Muscle of leg (tissue), 11 donors: ENCODE measurements around the gene GRID1. TPM values are rescaled to one million over a fixed set of nuclear protein-coding genes. Genes with fewer than 3 reads are reported as not detected.

Experiments used
- DNase-seq: peaks from one replicate; pipeline ENCODE4 v3.0.0; 2013
- H3K27ac ChIP-seq: one replicate; pipeline ENCODE4 v1.5.1; 2013; ENCODE audit warnings: mild to moderate bottlenecking, low read length, control low read depth
- H3K27me3 ChIP-seq: one replicate; pipeline ENCODE4 v1.6.1; 2013; ENCODE audit warnings: low read length; ENCODE audit not compliant: control insufficient read depth, insufficient read depth
- H3K36me3 ChIP-seq: one replicate; pipeline ENCODE4 v1.6.1; 2013; ENCODE audit warnings: low read length; ENCODE audit not compliant: control insufficient read depth, insufficient read depth
- H3K4me1 ChIP-seq: one replicate; pipeline ENCODE4 v1.6.1; 2013; ENCODE audit warnings: low read length; ENCODE audit not compliant: control insufficient read depth, insufficient read depth
- H3K4me3 ChIP-seq: one replicate; pipeline ENCODE4 v1.5.1; 2013; ENCODE audit warnings: low read length, control low read depth
- H3K9me3 ChIP-seq: replicated peaks from 2 replicates; pipeline ENCODE4 v1.6.1; 2013; ENCODE audit warnings: low read depth, low read length; ENCODE audit not compliant: control insufficient read depth
- WGBS: methylation state at CpG from one replicate; pipeline ENCODE4 v1.1.5; 2013; ENCODE audit warnings: missing lambda C conversion rate; ENCODE audit not compliant: insufficient coverage; 5-methylcytosine and 5-hydroxymethylcytosine counted together
- polyA plus RNA-seq, 8 donors: library from polyadenylated mRNA; unstranded; fragments of 120-200 nt; gene quantifications; one replicate each; pipeline versions ENCODE4 v1.2.1 to v1.2.3, GENCODE V29; 2013; ENCODE audit warnings: inconsistent platforms in 1 of 8, low replicate concordance in 1 of 8; ENCODE audit not compliant: insufficient read length in 8 of 8, insufficient read depth in 1 of 8
- total RNA-seq: library from RNA; stranded (reverse); fragments of 120-200 nt; gene quantifications from one replicate; pipeline ENCODE4 v1.2.4, GENCODE V29; 2013

GRID1 gene
- total and polyA plus RNA-seq, 9 donors = 2.4 to 6.1 (median 3.1) TPM

GRCh38 chr10:86192691-86193090, 173.9 kb downstream of the GRID1 start:
- H3K27me3 ChIP-seq = peaks cover 3% of the 10 kb centered on the region
- no peak overlapping the region for H3K4me3 ChIP-seq
- no peak for DNase-seq
- H3K27ac ChIP-seq = no peak overlapping the region
- no peaks in the 10 kb centered on the region for H3K4me1 ChIP-seq
- H3K9me3 ChIP-seq = no peaks in the 10 kb centered on the region
- WGBS = 100% methylated on average over 1 of the region's 3 CpGs
- no peaks in the 10 kb centered on the region for H3K36me3 ChIP-seq

- Histone ChIP-seq H3K9me3 (no peaks in the 10 kb centered on the region), H3K27ac (no peak overlapping the region), H3K36me3 (no peaks in the 10 kb centered on the region), H3K4me3 (no peak overlapping the region), H3K4me1 (no peaks in the 10 kb centered on the region), H3K27me3 (peaks cover 2% of the 10 kb centered on the region)
- WGBS = 91% methylated on average over 5 of the region's 6 CpGs
- DNase-seq = no peak
Observed at GRCh38 chr10:86192147-86192546, 174.4 kb downstream of the GRID1 start.

GRCh38 chr10:86191686-86192085, 174.9 kb downstream of the GRID1 start:
- H3K4me1 ChIP-seq = no peaks in the 10 kb centered on the region
- H3K36me3 ChIP-seq = no peaks in the 10 kb centered on the region
- H3K27ac ChIP-seq = no peak overlapping the region
- WGBS = 55% methylated on average over 3 of the region's 4 CpGs
- H3K27me3 ChIP-seq = no peaks in the 10 kb centered on the region
- DNase-seq = no peak
- no peak overlapping the region for H3K4me3 ChIP-seq
- no peaks in the 10 kb centered on the region for H3K9me3 ChIP-seq

- no peak for DNase-seq
- Histone ChIP-seq H3K27me3 (no peaks in the 10 kb centered on the region), H3K4me3 (no peak overlapping the region), H3K4me1 (no peaks in the 10 kb centered on the region), H3K9me3 (no peaks in the 10 kb centered on the region), H3K36me3 (no peaks in the 10 kb centered on the region), H3K27ac (no peak overlapping the region)
- 55% methylated on average over 2 of the region's 2 CpGs for WGBS
Observed at GRCh38 chr10:86191166-86191565, 175.4 kb downstream of the GRID1 start.

- no peak for DNase-seq
- Histone ChIP-seq H3K4me1 (no peaks in the 10 kb centered on the region), H3K4me3 (no peak overlapping the region), H3K9me3 (no peaks in the 10 kb centered on the region), H3K27me3 (no peaks in the 10 kb centered on the region), H3K36me3 (no peaks in the 10 kb centered on the region), H3K27ac (no peak overlapping the region)
- no CpG with 5 or more reads among the region's 2 CpGs for WGBS
Observed at GRCh38 chr10:86190291-86190690, 176.3 kb downstream of the GRID1 start.

- Histone ChIP-seq H3K27me3 (no peaks in the 10 kb centered on the region), H3K4me1 (no peaks in the 10 kb centered on the region), H3K4me3 (no peak overlapping the region), H3K27ac (no peak overlapping the region), H3K36me3 (no peaks in the 10 kb centered on the region), H3K9me3 (no peaks in the 10 kb centered on the region)
- 82% methylated on average over 7 of the region's 8 CpGs for WGBS
- DNase-seq = no peak
Observed at GRCh38 chr10:86189891-86190290, 176.7 kb downstream of the GRID1 start.

GRCh38 chr10:86188796-86189558, 177.6 kb downstream of the GRID1 start:
- no peaks in the 10 kb centered on the region for H3K9me3 ChIP-seq
- H3K4me3 ChIP-seq = no peak overlapping the region
- WGBS = 56% methylated on average over 4 of the region's 6 CpGs
- DNase-seq = no peak
- H3K27me3 ChIP-seq = no peaks in the 10 kb centered on the region
- no peaks in the 10 kb centered on the region for H3K36me3 ChIP-seq
- no peak overlapping the region for H3K27ac ChIP-seq
- no peaks in the 10 kb centered on the region for H3K4me1 ChIP-seq

- no peaks in the 10 kb centered on the region for H3K9me3 ChIP-seq
- H3K27ac ChIP-seq = no peak overlapping the region
- no peak overlapping the region for H3K4me3 ChIP-seq
- no peak for DNase-seq
- 100% methylated on average over 2 of the region's 3 CpGs for WGBS
- no peaks in the 10 kb centered on the region for H3K36me3 ChIP-seq
- H3K27me3 ChIP-seq = no peaks in the 10 kb centered on the region
- H3K4me1 ChIP-seq = no peaks in the 10 kb centered on the region
Observed at GRCh38 chr10:86188326-86188725, 178.3 kb downstream of the GRID1 start.

GRCh38 chr10:86187499-86188239, 178.9 kb downstream of the GRID1 start:
- Histone ChIP-seq H3K4me3 (no peak overlapping the region), H3K9me3 (no peaks in the 10 kb centered on the region), H3K36me3 (no peaks in the 10 kb centered on the region), H3K4me1 (no peaks in the 10 kb centered on the region), H3K27me3 (no peaks in the 10 kb centered on the region), H3K27ac (no peak overlapping the region)
- DNase-seq = no peak
- 52% methylated on average over 2 of the region's 8 CpGs for WGBS

GRCh38 chr10:86186633-86187032, 180.0 kb downstream of the GRID1 start:
- WGBS = 100% methylated on average over 1 of the region's 1 CpG

More at GRCh38 chr10:86186633-86187032, 180.0 kb downstream of the GRID1 start:
- Histone ChIP-seq H3K9me3 (no peaks in the 10 kb centered on the region), H3K27me3 (no peaks in the 10 kb centered on the region), H3K27ac (no peak overlapping the region), H3K4me3 (no peak overlapping the region), H3K36me3 (no peaks in the 10 kb centered on the region), H3K4me1 (no peaks in the 10 kb centered on the region)
- DNase-seq = no peak
